HepG2 (cell line): Measurements from ENCODE around the gene YWHAH. TPM values are rescaled to one million over a fixed set of nuclear protein-coding genes. Genes with fewer than 3 reads are reported as not detected.

ENCODE experiments used
- ATAC-seq: fragments of 200-7000 bp; cut with Tn5 transposase; 3 replicates; pipeline ENCODE4 v1.9.1; 2020; ENCODE audit warnings: mild to moderate bottlenecking, moderate library complexity
- BruUV-seq: library from RNA; stranded (reverse); fragments of 400-500 nt; replicated peaks from 2 replicates; lab custom pipeline; 2021; lab: Mats Ljungman, UMichigan
- CTCF ChIA-PET: fragments of 300-600 bp; formaldehyde crosslinking; extraction: SDS; loops from one replicate; lab custom pipeline; 2021; ENCODE audit warnings: low total read pairs, inconsistent platforms, low intra/inter-chr PET ratio; lab: Yijun Ruan, JAX
- POLR2A ChIA-PET: fragments of 350-600 bp; sonication (Branson Sonifier 250); formaldehyde crosslinking; loops from one replicate; lab custom pipeline; 2020; ENCODE audit warnings: antibody characterized with exemption, inconsistent platforms; lab: Yijun Ruan, JAX
- DNase-seq: peaks from one replicate; pipeline ENCODE4 v3.0.0-alpha.2; 2015; ENCODE audit warnings: low spot score
- FAIRE-seq: peaks from 3 replicates; lab custom pipeline; 2011; peaks lifted over from hg19 to GRCh38; lab: Jason Lieb, UNC
- H2AFZ ChIP-seq: one replicate; pipeline ENCODE4 v1.6.1; 2011; ENCODE audit warnings: low read length, inconsistent platforms
- H3K27ac ChIP-seq: fragments of 300-600 bp; 3 replicates; pipeline ENCODE4 v1.8.0; 2011; ENCODE audit warnings: mixed run types, mild to moderate bottlenecking, mixed read lengths, low read length, inconsistent platforms; ENCODE audit not compliant: insufficient read depth; ENCODE audit errors: extremely low read length
- H3K27me3 ChIP-seq, 2 experiments: fragments of 200-600 bp in 1 of 2; 2 replicates in 1 of 2; 3 replicates in 1 of 2; pipeline versions ENCODE4 v1.6.0 to v1.8.0; 2011; ENCODE audit warnings: low read length in 2 of 2, mild to moderate bottlenecking in 2 of 2, moderate library complexity in 2 of 2, inconsistent platforms in 1 of 2; ENCODE audit not compliant: insufficient read depth in 2 of 2, control insufficient read depth in 1 of 2
- H3K36me3 ChIP-seq, 2 experiments: fragments of 200-600 bp in 1 of 2; replicated peaks in 1 of 2; 2 replicates in 1 of 2; 3 replicates in 1 of 2; pipeline versions ENCODE4 v1.5.1 to v1.8.0; 2011; ENCODE audit warnings: low read length in 2 of 2, inconsistent platforms in 1 of 2; ENCODE audit not compliant: insufficient read depth in 2 of 2, control insufficient read depth in 1 of 2
- H3K4me1 ChIP-seq: 2 replicates; pipeline ENCODE4 v1.5.1; 2012; ENCODE audit warnings: low read length, inconsistent platforms; ENCODE audit not compliant: insufficient read depth
- H3K4me2 ChIP-seq: 2 replicates; pipeline ENCODE4 v1.6.0; 2011; ENCODE audit warnings: low read depth, low read length, inconsistent platforms
- H3K4me3 ChIP-seq, 3 experiments: fragments of 200-600 bp in 1 of 3; sonication (generic), shearing (Covaris generic) in 1 of 3; replicated peaks in 1 of 3; 2 replicates each; pipeline ENCODE4 v1.5.1; 2011 to 2016; ENCODE audit warnings: low read length in 3 of 3, inconsistent platforms in 2 of 3, low read depth in 2 of 3, mild to moderate bottlenecking in 2 of 3, control low read depth in 1 of 3, mixed read lengths in 1 of 3; ENCODE audit not compliant: insufficient read depth in 1 of 3
- H3K79me2 ChIP-seq: one replicate; pipeline ENCODE4 v1.6.1; 2011; ENCODE audit warnings: low read length, inconsistent platforms; ENCODE audit not compliant: insufficient read depth
- H3K9ac ChIP-seq: 2 replicates; pipeline ENCODE4 v1.6.0; 2011; ENCODE audit warnings: mild to moderate bottlenecking, low read depth, low read length, inconsistent platforms; ENCODE audit not compliant: insufficient read depth
- H3K9me3 ChIP-seq: 2 replicates; pipeline ENCODE4 v1.5.1; 2012; ENCODE audit warnings: mild to moderate bottlenecking, low read length
- H4K20me1 ChIP-seq: 2 replicates; pipeline ENCODE4 v1.6.0; 2011; ENCODE audit warnings: inconsistent platforms, mild to moderate bottlenecking, low read length, moderate library complexity; ENCODE audit not compliant: insufficient read depth
- BHLHE40 ChIP-seq: IDR thresholded peaks from 2 replicates; pipeline ENCODE4 v1.6.1; 2011; ENCODE audit warnings: low read length, improper control_type of control experiment
- ETV5 ChIP-seq: IDR thresholded peaks from 2 replicates; pipeline ENCODE4 v1.6.1; 2018; ENCODE audit warnings: missing biosample characterization, missing genetic modification reagents, inconsistent platforms, borderline replicate concordance
- GRHL1 ChIP-seq: sonication (generic); formaldehyde crosslinking; conservative IDR thresholded peaks from 2 replicates; pipeline ENCODE4 v1.8.0; 2022; ENCODE audit warnings: missing genetic modification reagents
- JARID2 ChIP-seq: sonication (generic); formaldehyde crosslinking; IDR thresholded peaks from 2 replicates; pipeline ENCODE4 v1.8.1; 2023; ENCODE audit warnings: missing genetic modification reagents, inconsistent platforms; ENCODE audit not compliant: insufficient replicate concordance
- NFRKB ChIP-seq: fragments of 450-650 bp; IDR thresholded peaks from 2 replicates; pipeline ENCODE4 v1.6.1; 2017
- POLR2AphosphoS2 ChIP-seq: IDR thresholded peaks from 2 replicates; pipeline ENCODE4 v1.6.1; 2011; ENCODE audit warnings: low read depth, low read length, improper control_type of control experiment
- RXRB ChIP-seq: IDR thresholded peaks from 2 replicates; pipeline ENCODE4 v1.6.1; 2016; ENCODE audit warnings: borderline replicate concordance, missing genetic modification reagents, missing compliant biosample characterization
- SIN3A ChIP-seq: IDR thresholded peaks from 2 replicates; pipeline ENCODE4 v1.6.1; 2011; ENCODE audit warnings: low read depth, mild to moderate bottlenecking, control low read depth, low read length, borderline replicate concordance
- SRF ChIP-seq: IDR thresholded peaks from 2 replicates; pipeline ENCODE4 v1.6.1; 2011; ENCODE audit warnings: mild to moderate bottlenecking, low read depth, low read length, moderate library complexity
- XRCC5 ChIP-seq: fragments of 200-400 bp; formaldehyde crosslinking; optimal IDR thresholded peaks from 2 replicates; pipeline ENCODE3; 2017; ENCODE audit warnings: mild to moderate bottlenecking, low read length
- ZNF260 ChIP-seq: sonication (generic); formaldehyde crosslinking; IDR thresholded peaks from 2 replicates; pipeline ENCODE4 v1.4.0; 2020; ENCODE audit warnings: missing genetic modification reagents, low read depth, mild to moderate bottlenecking, borderline replicate concordance
- ZNF333 ChIP-seq: sonication (generic); formaldehyde crosslinking; IDR thresholded peaks from 2 replicates; pipeline ENCODE4 v1.4.0; 2020; ENCODE audit warnings: mild to moderate bottlenecking, missing genetic modification reagents, borderline replicate concordance
- WGBS: methylation state at CpG from one replicate; pipeline ENCODE4 v1.1.6; 2017; ENCODE audit warnings: low lambda C conversion rate; 5-methylcytosine and 5-hydroxymethylcytosine counted together
- in situ Hi-C: cut with HindIII; loops from 2 replicates; pipeline ENCODE4 v1.10.0; 2017; ENCODE audit warnings: low pct_unique_long_range_greater_than_20kb; ENCODE audit not compliant: extremely low pct_ligation_motif_present
- intact Hi-C: fragments of 100-400 bp; cut with micrococcal nuclease; formaldehyde crosslinking; loops from one replicate; pipeline ENCODE4 v1.10.0; 2022; ENCODE audit not compliant: unreplicated experiment
- polyA plus RNA-seq, 8 experiments: library from polyadenylated mRNA; depleted of rRNA in 3 of 8; stranded (reverse) in 7 of 8; unstranded in 1 of 8; fragments of >200 nt; fragmentation: Illumina TruSeq in 4 of 8; extraction: Trizol in 4 of 8; gene quantifications; 2 replicates each; pipeline versions ENCODE4 v1.2.1 to v1.2.3, GENCODE V29; 2011 to 2016; ENCODE audit warnings: low read depth in 4 of 8, missing spikeins in 1 of 8, mixed read lengths in 1 of 8; ENCODE audit not compliant: insufficient read depth in 1 of 8
- total RNA-seq, 5 experiments: library from RNA; depleted of rRNA; stranded (reverse); fragments of >200 nt; fragmentation: Illumina TruSeq; extraction: Trizol; gene quantifications; 2 replicates each; pipeline ENCODE4 v1.2.3, GENCODE V29; 2016; ENCODE audit warnings: low read depth in 1 of 5
- TF ChIP-seq, protein P1 (sequence below): sonication (generic); formaldehyde crosslinking; IDR thresholded peaks from 2 replicates; pipeline ENCODE4 v1.5.1; 2020; ENCODE audit warnings: mild to moderate bottlenecking, missing genetic modification reagents, moderate library complexity
- TF ChIP-seq, protein P2 (sequence below): IDR thresholded peaks from 2 replicates; pipeline ENCODE4 v1.6.1; 2016; ENCODE audit warnings: mild to moderate bottlenecking, missing biosample characterization, missing genetic modification reagents
- TF ChIP-seq, protein P3 (sequence below): sonication (generic); formaldehyde crosslinking; IDR thresholded peaks from 2 replicates; pipeline ENCODE4 v1.4.0; 2020; ENCODE audit warnings: mild to moderate bottlenecking, missing genetic modification reagents

YWHAH gene
- total and polyA plus RNA-seq, 2 of the 13 experiments (the other 11 are each of a cell fraction or from before 2014, with no cell fraction given), result 35.6 to 92.7 TPM

DNA sequence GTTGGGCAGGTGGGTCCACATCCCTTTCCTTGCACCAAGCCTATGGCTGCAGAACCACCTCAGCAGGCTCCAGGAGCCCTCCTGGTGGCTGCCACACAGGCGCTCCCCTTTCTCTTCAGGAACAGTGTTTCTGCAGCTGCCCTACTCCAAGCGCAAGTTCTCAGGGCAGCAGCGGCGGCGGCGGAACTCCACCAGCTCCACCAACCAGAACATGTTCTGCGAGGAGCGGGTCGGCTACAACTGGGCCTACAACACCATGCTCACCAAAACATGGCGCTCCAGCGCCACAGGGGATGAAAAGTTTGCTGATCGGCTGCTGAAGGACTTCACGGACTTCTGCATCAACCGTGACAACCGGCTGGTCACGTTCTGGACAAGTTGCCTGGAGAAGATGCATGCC is 38.2 kb upstream of the YWHAH start (continued):
- TF ChIP-seq GRHL1 (no peak), ZNF260 (CRISPR knock-in tag) (no peak), BHLHE40 (no peak)
- TF ChIP-seq, protein P1, sequence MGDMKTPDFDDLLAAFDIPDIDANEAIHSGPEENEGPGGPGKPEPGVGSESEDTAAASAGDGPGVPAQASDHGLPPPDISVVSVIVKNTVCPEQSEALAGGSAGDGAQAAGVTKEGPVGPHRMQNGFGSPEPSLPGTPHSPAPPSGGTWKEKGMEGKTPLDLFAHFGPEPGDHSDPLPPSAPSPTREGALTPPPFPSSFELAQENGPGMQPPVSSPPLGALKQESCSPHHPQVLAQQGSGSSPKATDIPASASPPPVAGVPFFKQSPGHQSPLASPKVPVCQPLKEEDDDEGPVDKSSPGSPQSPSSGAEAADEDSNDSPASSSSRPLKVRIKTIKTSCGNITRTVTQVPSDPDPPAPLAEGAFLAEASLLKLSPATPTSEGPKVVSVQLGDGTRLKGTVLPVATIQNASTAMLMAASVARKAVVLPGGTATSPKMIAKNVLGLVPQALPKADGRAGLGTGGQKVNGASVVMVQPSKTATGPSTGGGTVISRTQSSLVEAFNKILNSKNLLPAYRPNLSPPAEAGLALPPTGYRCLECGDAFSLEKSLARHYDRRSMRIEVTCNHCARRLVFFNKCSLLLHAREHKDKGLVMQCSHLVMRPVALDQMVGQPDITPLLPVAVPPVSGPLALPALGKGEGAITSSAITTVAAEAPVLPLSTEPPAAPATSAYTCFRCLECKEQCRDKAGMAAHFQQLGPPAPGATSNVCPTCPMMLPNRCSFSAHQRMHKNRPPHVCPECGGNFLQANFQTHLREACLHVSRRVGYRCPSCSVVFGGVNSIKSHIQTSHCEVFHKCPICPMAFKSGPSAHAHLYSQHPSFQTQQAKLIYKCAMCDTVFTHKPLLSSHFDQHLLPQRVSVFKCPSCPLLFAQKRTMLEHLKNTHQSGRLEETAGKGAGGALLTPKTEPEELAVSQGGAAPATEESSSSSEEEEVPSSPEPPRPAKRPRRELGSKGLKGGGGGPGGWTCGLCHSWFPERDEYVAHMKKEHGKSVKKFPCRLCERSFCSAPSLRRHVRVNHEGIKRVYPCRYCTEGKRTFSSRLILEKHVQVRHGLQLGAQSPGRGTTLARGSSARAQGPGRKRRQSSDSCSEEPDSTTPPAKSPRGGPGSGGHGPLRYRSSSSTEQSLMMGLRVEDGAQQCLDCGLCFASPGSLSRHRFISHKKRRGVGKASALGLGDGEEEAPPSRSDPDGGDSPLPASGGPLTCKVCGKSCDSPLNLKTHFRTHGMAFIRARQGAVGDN (CRISPR knock-in tag), result no peak
- TF ChIP-seq, protein P2, sequence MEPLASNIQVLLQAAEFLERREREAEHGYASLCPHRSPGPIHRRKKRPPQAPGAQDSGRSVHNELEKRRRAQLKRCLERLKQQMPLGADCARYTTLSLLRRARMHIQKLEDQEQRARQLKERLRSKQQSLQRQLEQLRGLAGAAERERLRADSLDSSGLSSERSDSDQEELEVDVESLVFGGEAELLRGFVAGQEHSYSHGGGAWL, result no peak

- BruUV-seq, result no TSS peak
- H3K27ac ChIP-seq, result no peak overlapping the region
- intact Hi-C loops (no loop called here), in situ Hi-C loops (no loop called here)
- no peak overlapping the region for H2AFZ ChIP-seq
- ChIA-PET CTCF (no interaction called here), POLR2A (interaction anchor here (0.6 kb wide), 1 partner anchor 13 kb away, joined by 3 read pairs; no protein-coding TSS in a partner anchor)
- H3K4me3 ChIP-seq, result no peak overlapping the region
- no peak for TF ChIP-seq RXRB (CRISPR knock-in tag)
- TF ChIP-seq ZNF333 (CRISPR knock-in tag), result no peak
- TF ChIP-seq NFRKB, result no peak
- no peak for TF ChIP-seq ETV5
- no peak for TF ChIP-seq JARID2 (CRISPR knock-in tag)
- TF ChIP-seq, protein P3, sequence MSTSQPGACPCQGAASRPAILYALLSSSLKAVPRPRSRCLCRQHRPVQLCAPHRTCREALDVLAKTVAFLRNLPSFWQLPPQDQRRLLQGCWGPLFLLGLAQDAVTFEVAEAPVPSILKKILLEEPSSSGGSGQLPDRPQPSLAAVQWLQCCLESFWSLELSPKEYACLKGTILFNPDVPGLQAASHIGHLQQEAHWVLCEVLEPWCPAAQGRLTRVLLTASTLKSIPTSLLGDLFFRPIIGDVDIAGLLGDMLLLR (CRISPR knock-in tag), result no peak
- no peak for TF ChIP-seq SRF
- no peak for TF ChIP-seq SIN3A
- TF ChIP-seq POLR2AphosphoS2, result no peak
- no peak for TF ChIP-seq XRCC5
- H4K20me1 ChIP-seq, result no peaks in the 10 kb centered on the region
- no peak overlapping the region for H3K9ac ChIP-seq
- no peaks in the 10 kb centered on the region for H3K27me3 ChIP-seq
- no peaks in the 10 kb centered on the region for H3K9me3 ChIP-seq
- WGBS, result 92% methylated on average over 5 of the region's 5 CpGs
- no peaks in the 10 kb centered on the region for H3K79me2 ChIP-seq
- no peak for ATAC-seq
- H3K4me1 ChIP-seq, result peaks cover 12% of the 10 kb centered on the region
- DNase-seq, result no peak
- no peak overlapping the region for H3K4me2 ChIP-seq
- no peak for FAIRE-seq
- H3K36me3 ChIP-seq, result peaks cover 0 to 16% of the 10 kb centered on the region in 2 experiments; a peak in 1 of 5 replicates
Observed at GRCh38 chr22:31906569-31906968, 37.8 kb upstream of the YWHAH start.
